Tibial nerve (tissue), 4 donors: ENCODE data around the gene SEC61A1.

Source experiments
- EP300 ChIP-seq, 2 donors: sonication (generic); formaldehyde crosslinking; IDR thresholded peaks; one replicate each; pipeline ENCODE4 v1.6.1; 2017; ENCODE audit warnings: antibody characterized with exemption in 2 of 2, mild to moderate bottlenecking in 1 of 2
- TF ChIP-seq, protein P1 (sequence below), 5 experiments: fragments of 200-600 bp in 3 of 5; fragments of 450-650 bp in 2 of 5; sonication (generic) in 3 of 5; IDR thresholded peaks; one replicate each; pipeline ENCODE4 v1.5.1; 2016 to 2019; ENCODE audit warnings: antibody characterized with exemption in 5 of 5, mild to moderate bottlenecking in 3 of 5, moderate library complexity in 2 of 5

DNA sequence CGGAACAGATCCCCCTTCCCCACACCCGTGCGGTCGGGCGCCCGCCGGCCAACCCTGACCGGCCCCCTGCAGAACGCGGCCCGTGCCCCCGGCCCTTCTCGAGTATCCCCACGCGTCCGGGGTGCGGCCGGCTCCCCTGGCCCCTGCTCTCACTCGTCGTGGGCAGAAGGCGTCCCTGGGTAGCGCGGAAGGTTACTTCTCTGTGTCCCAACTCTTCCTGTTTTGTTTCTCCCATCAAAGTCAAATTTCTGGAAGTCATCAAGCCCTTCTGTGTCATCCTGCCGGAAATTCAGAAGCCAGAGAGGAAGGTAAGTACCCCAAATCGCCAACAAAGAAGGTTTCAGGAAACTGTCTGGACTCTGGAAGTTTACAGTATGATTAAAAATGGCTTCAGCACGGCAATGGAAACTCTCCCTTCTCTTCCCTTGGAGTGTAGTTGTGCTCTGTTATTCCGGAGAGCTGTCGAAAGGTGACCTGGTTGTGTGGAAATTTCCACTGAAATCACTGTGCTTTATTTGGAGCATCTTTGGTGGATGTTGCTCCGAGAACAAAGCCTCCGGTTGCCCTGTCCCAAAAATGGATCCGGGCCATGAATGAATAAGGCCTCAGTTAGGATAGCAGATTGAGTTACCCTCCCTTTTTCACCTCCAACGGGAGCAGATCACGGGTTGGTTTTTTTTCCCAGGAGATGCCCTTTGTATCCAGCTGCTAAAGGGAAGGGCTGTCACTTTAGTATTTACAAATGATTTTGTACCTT lies 536 bp downstream of the SEC61A1 start:
- TF ChIP-seq, protein P1, sequence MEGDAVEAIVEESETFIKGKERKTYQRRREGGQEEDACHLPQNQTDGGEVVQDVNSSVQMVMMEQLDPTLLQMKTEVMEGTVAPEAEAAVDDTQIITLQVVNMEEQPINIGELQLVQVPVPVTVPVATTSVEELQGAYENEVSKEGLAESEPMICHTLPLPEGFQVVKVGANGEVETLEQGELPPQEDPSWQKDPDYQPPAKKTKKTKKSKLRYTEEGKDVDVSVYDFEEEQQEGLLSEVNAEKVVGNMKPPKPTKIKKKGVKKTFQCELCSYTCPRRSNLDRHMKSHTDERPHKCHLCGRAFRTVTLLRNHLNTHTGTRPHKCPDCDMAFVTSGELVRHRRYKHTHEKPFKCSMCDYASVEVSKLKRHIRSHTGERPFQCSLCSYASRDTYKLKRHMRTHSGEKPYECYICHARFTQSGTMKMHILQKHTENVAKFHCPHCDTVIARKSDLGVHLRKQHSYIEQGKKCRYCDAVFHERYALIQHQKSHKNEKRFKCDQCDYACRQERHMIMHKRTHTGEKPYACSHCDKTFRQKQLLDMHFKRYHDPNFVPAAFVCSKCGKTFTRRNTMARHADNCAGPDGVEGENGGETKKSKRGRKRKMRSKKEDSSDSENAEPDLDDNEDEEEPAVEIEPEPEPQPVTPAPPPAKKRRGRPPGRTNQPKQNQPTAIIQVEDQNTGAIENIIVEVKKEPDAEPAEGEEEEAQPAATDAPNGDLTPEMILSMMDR (IDR thresholded peaks at IDR 0.05), result no peak
- no peak for TF ChIP-seq EP300 (IDR thresholded peaks at IDR 0.05)
